Common myeloid progenitor, CD34-positive (primary cell): Measurements from ENCODE around the gene PLCB3.

Experiments used
- CTCF ChIA-PET: fragments of 350-600 bp; sonication (Branson Sonifier 250); formaldehyde crosslinking; loops from one replicate; lab custom pipeline; 2021; ENCODE audit warnings: antibody characterized with exemption; lab: Charles Lee
- POLR2A ChIA-PET: fragments of 350-600 bp; sonication (Branson Sonifier 250); formaldehyde crosslinking; loops from one replicate; lab custom pipeline; 2021; ENCODE audit warnings: antibody characterized with exemption; lab: Charles Lee
- DNase-seq, 3 donors: peaks; one replicate each; pipeline versions ENCODE4 v3.0.0 to v3.0.0-alpha.2; 2013
- H3K27ac ChIP-seq, 2 experiments: 1 replicate in 1 of 2; 2 replicates in 1 of 2; pipeline ENCODE4 v1.7.0; 2013; ENCODE audit warnings: inconsistent platforms in 2 of 2, low read length in 2 of 2, mild to moderate bottlenecking in 2 of 2, low read depth in 1 of 2, moderate library complexity in 1 of 2; ENCODE audit not compliant: severe bottlenecking in 2 of 2, insufficient read depth in 1 of 2, poor library complexity in 1 of 2
- H3K27me3 ChIP-seq, 5 experiments: replicated peaks in 2 of 5; 1 replicate in 3 of 5; 2 replicates in 2 of 5; pipeline versions ENCODE4 v1.6.1 to v1.7.0; 2013; ENCODE audit warnings: low read length in 4 of 5, mild to moderate bottlenecking in 2 of 5, moderate library complexity in 2 of 5, inconsistent platforms in 1 of 5; ENCODE audit not compliant: insufficient read depth in 5 of 5, control insufficient read depth in 4 of 5
- H3K36me3 ChIP-seq, 4 experiments: 1 replicate in 2 of 4; 2 replicates in 2 of 4; pipeline versions ENCODE4 v1.6.1 to v1.7.0; 2013; ENCODE audit warnings: low read length in 3 of 4, control low read depth in 1 of 4, mild to moderate bottlenecking in 1 of 4; ENCODE audit not compliant: control insufficient read depth in 4 of 4, insufficient read depth in 4 of 4
- H3K4me1 ChIP-seq, 4 experiments: 1 replicate in 3 of 4; 2 replicates in 1 of 4; pipeline versions ENCODE4 v1.6.1 to v1.7.1; 2013; ENCODE audit warnings: low read length in 3 of 4, mild to moderate bottlenecking in 3 of 4, control low read depth in 1 of 4, inconsistent platforms in 1 of 4, moderate library complexity in 1 of 4; ENCODE audit not compliant: control insufficient read depth in 4 of 4, insufficient read depth in 4 of 4; ENCODE audit errors: control extremely low read depth in 1 of 4
- H3K4me3 ChIP-seq, 7 experiments: 1 replicate in 4 of 7; 2 replicates in 3 of 7; pipeline versions ENCODE4 v1.5.1 to v1.7.0; 2013; ENCODE audit warnings: mild to moderate bottlenecking in 7 of 7, low read length in 6 of 7, moderate library complexity in 6 of 7, inconsistent platforms in 2 of 7, low read depth in 2 of 7, control low read depth in 1 of 7; ENCODE audit not compliant: insufficient read depth in 4 of 7, control insufficient read depth in 1 of 7; ENCODE audit errors: extremely low read depth in 1 of 7
- H3K9me3 ChIP-seq, 5 experiments: 1 replicate in 4 of 5; 2 replicates in 1 of 5; pipeline versions ENCODE4 v1.6.1 to v1.7.1; 2013; ENCODE audit warnings: low read length in 4 of 5, mild to moderate bottlenecking in 2 of 5, inconsistent platforms in 1 of 5, low read depth in 1 of 5, moderate library complexity in 1 of 5; ENCODE audit not compliant: control insufficient read depth in 4 of 5, insufficient read depth in 2 of 5; ENCODE audit errors: control extremely low read depth in 1 of 5
- WGBS: methylation state at CpG from one replicate; pipeline ENCODE4 v1.1.5; 2013; ENCODE audit not compliant: insufficient coverage; 5-methylcytosine and 5-hydroxymethylcytosine counted together

Gene PLCB3

DNA sequence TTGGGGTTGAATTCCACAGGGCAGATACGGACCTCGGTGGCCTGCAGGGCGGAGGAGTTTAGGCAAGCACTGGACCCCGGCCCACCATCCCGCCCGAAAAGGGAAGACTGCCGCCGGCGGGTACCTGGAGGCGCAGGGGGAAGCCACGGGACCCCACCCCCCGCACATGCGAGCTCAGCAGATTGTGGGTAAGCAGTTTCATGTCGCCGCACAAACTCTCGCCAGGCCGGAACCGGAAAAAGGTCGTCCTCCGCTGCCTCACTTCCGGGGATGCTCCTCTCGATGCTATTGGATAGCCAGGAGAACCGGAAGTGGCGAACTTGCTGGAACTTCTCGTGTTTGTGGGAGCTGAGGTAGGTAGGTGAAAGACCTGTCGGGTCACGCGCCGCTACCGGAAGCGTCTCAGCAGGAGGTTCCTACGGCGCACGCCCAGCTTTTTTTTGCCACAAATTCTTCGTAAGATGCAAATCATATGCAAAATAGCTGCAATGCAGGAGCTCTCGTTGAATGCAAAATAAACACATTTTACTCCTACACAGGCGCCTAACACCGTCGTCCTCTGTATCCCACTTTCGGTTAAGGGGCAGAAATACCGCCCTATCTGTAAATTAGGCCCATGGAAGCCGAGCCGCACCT lies 66.1 kb downstream of the PLCB3 start, which contains the start of gene TRMT112:
Gene TRMT112 (minus strand): TSS at position 235 of the 636 bp plus-strand sequence. CDS start 33 bp downstream, at position 202.
- peaks cover 0 to 28% (median 27%) of the 10 kb centered on the region in 4 experiments for H3K4me1 ChIP-seq
- under 1% methylated on average over 39 of the region's 43 CpGs for WGBS
- H3K4me3 ChIP-seq, result peak within 1 kb of the TSS; percentile 64 to 91 (median 86)
- H3K27ac ChIP-seq, result peak within 1 kb of the TSS; percentile 87 to 95
- peak; percentile 97 to 98 (median 97) for DNase-seq
- CTCF ChIA-PET, result interaction anchor here (0.6 to 8.7 kb wide), 26 partner anchors 10 to 726 kb away, joined by 3 to 133 read pairs (median 4); partner anchors contain the start of genes BAD, FERMT3 and RPS6KA4
- peaks cover 19 to 57% (median 28%) of the 10 kb centered on the region in 4 experiments for H3K36me3 ChIP-seq
- no peaks in the 10 kb centered on the region for H3K9me3 ChIP-seq
- POLR2A ChIA-PET, result interaction anchor here (0.6 to 2.3 kb wide), 14 partner anchors 10 to 110 kb away, joined by 3 to 18 read pairs (median 5); partner anchors contain the start of genes CCDC88B, ESRRA, FKBP2 and RPS6KA4
- H3K27me3 ChIP-seq, result no peaks in the 10 kb centered on the region

DNA sequence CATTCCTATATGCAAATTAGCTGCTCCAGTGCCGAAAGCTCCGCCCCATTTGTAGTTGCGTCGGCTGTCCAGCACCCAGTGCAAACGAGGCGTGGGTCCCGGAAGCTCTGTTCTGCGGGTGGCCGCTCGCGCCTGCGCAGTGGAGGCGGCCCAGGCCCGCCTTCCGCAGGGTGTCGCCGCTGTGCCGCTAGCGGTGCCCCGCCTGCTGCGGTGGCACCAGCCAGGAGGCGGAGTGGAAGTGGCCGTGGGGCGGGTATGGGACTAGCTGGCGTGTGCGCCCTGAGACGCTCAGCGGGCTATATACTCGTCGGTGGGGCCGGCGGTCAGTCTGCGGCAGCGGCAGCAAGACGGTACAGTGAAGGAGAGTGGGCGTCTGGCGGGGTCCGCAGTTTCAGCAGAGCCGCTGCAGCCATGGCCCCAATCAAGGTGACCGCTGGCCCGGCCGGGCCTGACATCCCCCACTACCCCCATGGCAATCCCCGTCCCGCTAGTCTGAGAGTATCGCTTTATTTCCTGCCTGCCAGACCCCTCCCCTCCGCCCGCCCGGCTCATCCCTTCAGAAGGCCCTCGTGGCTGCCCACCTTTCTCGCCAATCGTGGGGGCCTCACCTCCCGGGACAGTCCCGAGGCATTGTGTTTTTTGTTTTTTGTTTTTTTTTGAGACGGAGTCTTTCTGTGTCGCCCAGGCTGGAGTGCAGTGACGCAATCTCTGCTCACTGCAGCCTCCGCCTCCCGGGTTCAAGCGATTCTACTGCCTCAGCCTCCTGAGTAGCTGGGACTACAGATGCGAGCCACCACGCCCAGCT lies 66.8 kb downstream of the PLCB3 start, which contains the start of gene PRDX5:
Gene PRDX5 (plus strand): TSS at position 161 of the 805 bp plus-strand sequence. CDS start 95 bp downstream, at position 256.
- Histone ChIP-seq H3K4me3 (peak within 1 kb of the TSS; percentile 64 to 91 (median 86)), H3K4me1 (peaks cover 0 to 30% (median 27%) of the 10 kb centered on the region in 4 experiments), H3K27ac (peak within 1 kb of the TSS; percentile 87 to 95), H3K36me3 (peaks cover 18 to 53% (median 31%) of the 10 kb centered on the region in 4 experiments), H3K9me3 (no peaks in the 10 kb centered on the region), H3K27me3 (no peaks in the 10 kb centered on the region)
- DNase-seq, result peak; percentile 95 to 98 (median 98)
- POLR2A ChIA-PET, result interaction anchor here (0.6 to 2.3 kb wide), 14 partner anchors 9 to 111 kb away, joined by 3 to 18 read pairs (median 5); partner anchors contain the start of genes CCDC88B, ESRRA, FKBP2 and RPS6KA4
- under 1% methylated on average over 53 of the region's 61 CpGs for WGBS
- CTCF ChIA-PET, result interaction anchor here (0.6 to 8.7 kb wide), 26 partner anchors 9 to 726 kb away, joined by 3 to 133 read pairs (median 4); partner anchors contain the start of genes BAD, FERMT3 and RPS6KA4
